Measurements from ENCODE around the gene COLEC12. TPM values are rescaled to one million over a fixed set of nuclear protein-coding genes. Genes with fewer than 3 reads are reported as not detected.

The COLEC12 gene
- total RNA-seq: 8.3 TPM
- long read RNA-seq, full-length matches to known transcripts: 14 of 18 reads
- long read RNA-seq, partial matches to known transcripts: 3 of 18 reads
- long read RNA-seq, other reads (novel, unspliced or antisense): 1 of 18 reads

DNA sequence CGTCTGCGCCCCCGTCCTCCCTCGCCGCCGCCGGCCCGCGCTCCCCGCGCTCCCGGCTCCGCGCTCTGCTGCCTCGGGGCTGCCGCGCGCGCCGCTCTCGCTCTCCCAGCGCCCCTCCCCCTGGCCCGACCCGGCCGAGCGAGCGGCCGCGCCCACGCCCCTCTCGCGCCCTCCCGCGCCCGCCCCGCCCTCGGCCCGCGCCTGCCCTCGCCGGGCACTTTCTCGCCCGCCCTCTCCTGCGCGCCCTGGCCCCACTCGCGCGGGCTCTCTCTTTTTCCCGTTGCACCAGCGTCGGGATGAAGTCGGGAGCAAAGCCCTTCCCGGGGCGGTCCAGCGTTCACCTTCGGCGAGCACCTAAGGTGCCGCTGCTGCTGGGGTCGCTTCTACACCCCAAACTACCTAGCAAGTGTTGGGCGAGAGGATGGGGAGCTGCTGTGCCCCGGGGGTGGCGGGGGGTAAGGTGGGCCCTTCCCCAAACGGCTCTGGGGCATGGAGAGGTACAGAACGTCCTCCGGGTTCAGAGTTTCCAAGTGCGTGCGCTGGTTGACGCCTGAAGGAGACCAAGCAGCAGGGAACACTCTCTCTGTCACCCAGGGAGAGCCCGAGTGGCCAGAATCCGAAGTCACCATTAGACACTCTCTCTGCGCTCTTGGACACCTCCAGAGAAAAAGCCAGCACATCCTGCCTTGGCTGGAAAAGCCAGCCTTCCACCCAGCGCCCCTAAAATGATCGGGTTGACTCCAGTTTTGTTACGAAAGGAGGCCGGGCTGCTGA is at the start of gene COLEC12:
Gene COLEC12 (minus strand): TSS at position 70 of the 774 bp plus-strand sequence. CDS start 187 bp downstream, outside the sequence.
- intact Hi-C loops (cut with micrococcal nuclease): no loop called here
- DNase-seq (peak; percentile 76), ATAC-seq (peak; percentile 82)

DNA sequence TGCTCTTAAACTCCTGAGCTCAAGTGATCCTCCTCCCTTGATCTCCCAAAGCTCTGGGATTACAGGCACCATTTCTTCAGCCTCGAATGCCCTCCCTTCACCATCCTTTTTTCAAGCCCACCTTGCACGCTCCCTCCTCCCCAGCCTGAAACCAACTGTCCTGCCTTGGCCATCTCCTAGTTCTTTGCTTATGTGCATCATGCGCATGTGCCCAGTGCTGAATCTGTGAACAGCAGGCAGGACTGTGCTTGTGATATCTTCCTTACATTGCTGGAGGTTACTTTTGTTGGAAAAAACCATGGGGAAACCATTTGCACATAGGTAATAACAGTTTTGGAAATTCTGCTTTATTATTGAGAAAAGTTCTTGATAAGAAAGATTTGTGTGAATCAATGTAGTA is 49.5 kb upstream of the COLEC12 start:
- no peak for DNase-seq
- no peak for ATAC-seq

GRCh38 chr18:543447-544078 is 43.1 kb upstream of the COLEC12 start:
- intact Hi-C loops (cut with micrococcal nuclease): no loop called here
- no peak for DNase-seq
- no peak for ATAC-seq

More for the DNA sequence above, 49.5 kb upstream of the COLEC12 start:
- intact Hi-C loops (cut with micrococcal nuclease): no loop called here

DNA sequence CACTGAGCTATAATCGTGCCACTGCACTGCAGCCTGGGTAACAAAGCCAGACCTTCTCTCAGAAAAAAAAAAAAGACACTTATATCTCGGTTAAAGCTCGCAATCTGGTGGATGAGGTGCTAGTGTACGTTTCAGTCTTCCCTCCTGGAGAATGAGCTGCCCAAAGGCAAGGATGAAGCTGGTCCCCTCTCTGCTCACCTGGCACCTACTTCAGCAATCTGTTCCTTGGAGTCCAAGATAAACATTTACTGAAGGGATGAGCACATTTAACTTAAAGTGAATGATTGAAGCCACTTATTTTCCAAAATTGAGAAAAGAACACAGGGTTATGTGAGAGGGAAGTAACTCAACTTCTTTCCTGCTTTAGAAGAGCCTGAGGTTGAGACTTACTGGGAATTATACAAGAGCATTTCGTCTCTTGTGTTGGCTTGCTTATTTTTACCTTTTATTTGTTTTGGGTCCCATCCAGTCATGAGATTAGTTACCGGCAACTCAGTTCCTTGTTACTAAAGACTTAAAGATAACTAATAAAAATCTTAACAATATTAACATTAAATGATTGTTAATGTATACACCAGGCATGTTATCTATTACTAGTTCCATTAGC is 33.6 kb upstream of the COLEC12 start:
- intact Hi-C loops (cut with micrococcal nuclease): no loop called here
- DNase-seq: no peak
- no peak for ATAC-seq

- DNase-seq (no peak), ATAC-seq (no peak)
- intact Hi-C loops (cut with micrococcal nuclease): no loop called here
Observed at GRCh38 chr18:532632-533031, 32.1 kb upstream of the COLEC12 start.

GRCh38 chr18:532018-532417 is 31.5 kb upstream of the COLEC12 start:
- DNase-seq: no peak
- intact Hi-C loops (cut with micrococcal nuclease): no loop called here
- ATAC-seq: no peak

DNA sequence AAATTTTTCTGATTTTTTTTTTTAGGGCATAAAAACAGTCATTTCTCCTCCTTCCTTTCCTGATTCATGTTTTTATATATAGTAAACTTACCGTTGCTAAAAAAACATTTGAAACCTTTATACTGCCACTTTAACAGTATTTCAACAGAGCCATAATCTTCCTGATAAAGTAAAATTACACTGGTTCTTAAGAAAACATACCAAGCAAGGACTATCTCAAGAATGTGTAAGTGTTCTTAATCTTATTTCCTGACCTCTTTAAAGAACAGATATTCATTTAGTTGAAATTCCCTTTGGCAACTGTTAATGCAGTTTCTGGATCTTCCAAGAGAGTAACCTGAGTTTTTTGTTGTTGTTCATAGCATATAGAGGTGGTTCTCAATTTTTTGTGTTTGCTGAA is 26.6 kb upstream of the COLEC12 start:
- ATAC-seq: no peak
- intact Hi-C loops (cut with micrococcal nuclease): no loop called here
- DNase-seq: no peak

- ATAC-seq (no peak), DNase-seq (no peak)
- intact Hi-C loops (cut with micrococcal nuclease): no loop called here
Observed at GRCh38 chr18:526681-527080, 26.2 kb upstream of the COLEC12 start.

GRCh38 chr18:525036-525797 is 24.7 kb upstream of the COLEC12 start:
- ATAC-seq (no peak), DNase-seq (no peak)
- intact Hi-C loops (cut with micrococcal nuclease): no loop called here

- no peak for DNase-seq
- intact Hi-C loops (cut with micrococcal nuclease): no loop called here
- ATAC-seq: no peak
Observed at GRCh38 chr18:524466-524865, 24.0 kb upstream of the COLEC12 start.

GRCh38 chr18:523561-523960 is 23.1 kb upstream of the COLEC12 start:
- intact Hi-C loops (cut with micrococcal nuclease): no loop called here
- DNase-seq (no peak), ATAC-seq (no peak)

- intact Hi-C loops (cut with micrococcal nuclease): no loop called here
- DNase-seq (peak; percentile 75), ATAC-seq (peak; percentile 95)
Observed at GRCh38 chr18:519019-519879, 18.7 kb upstream of the COLEC12 start.

DNA sequence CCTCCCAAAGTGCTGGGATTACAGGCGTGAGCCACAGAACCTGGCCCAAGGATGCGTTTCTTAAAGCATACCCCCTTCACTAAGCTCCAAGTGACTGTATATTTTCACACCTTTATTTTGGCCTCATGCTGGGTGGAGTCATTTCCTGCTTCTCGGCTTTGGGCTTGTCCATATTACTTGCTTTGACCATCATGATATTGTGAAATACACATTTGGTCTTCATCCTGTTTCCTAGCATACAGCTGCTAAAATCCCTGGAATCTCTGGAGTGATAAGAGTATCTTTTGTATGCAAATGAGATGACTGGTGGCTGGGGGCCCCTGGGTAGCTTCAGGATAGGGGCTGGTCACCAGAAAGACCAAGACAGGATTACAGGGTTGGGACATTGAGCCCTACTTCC is 17.6 kb upstream of the COLEC12 start:
- intact Hi-C loops (cut with micrococcal nuclease): no loop called here
- no peak for ATAC-seq

DNA sequence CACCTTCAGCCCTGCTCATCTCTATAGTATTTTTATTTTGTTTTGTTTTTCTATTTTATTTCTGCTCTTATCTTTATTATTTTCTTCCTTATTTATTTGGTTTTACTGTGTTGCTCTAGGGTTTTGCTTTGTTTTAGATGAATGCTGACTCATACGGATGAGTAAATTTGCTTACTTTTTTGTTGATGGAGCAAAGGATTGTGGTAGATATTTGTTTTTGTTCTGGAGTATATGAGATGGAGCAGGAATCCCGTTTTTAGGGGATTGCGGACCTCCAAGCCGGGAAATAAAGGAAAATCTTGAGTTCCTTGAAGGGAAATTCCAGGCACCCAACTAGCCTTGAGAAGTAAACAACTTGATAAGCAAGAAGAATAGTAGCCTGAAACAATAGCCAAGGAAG is 15.3 kb upstream of the COLEC12 start:
- ATAC-seq (no peak), DNase-seq (no peak)
- intact Hi-C loops (cut with micrococcal nuclease): no loop called here

More for the DNA sequence above, 17.6 kb upstream of the COLEC12 start:
- DNase-seq: no peak

DNA sequence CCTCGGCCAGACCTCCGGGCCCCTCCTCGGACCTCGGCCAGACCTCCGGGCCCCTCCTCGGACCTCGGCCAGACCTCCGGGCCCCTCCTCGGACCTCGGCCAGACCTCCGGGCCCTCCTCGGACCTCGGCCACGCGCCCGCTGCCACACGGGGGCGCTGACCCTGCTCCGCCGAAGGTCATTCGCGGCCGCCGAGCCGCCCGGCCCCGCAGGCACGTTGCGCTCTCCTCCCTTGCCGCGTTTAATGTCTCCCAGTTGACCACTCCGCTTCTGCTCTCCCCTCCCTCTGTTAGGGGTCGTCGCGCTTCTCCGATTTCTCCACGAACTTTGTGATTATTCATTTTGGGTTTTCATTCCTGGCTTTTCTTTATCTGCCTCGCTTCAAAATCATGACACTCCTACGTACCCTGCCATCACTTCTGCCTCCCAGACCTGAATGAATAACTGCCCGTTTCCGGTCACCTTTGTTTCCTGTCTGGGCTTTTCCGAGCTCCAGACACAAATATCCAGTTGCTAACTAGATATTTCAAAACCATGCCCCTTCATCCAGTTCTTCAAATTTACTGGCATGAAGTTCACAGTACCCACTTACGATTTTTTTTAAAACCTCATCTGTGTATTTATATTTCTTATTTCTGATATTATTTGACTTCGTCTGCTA is 14.8 kb upstream of the COLEC12 start:
- DNase-seq (no peak), ATAC-seq (no peak)
- intact Hi-C loops (cut with micrococcal nuclease): no loop called here

DNA sequence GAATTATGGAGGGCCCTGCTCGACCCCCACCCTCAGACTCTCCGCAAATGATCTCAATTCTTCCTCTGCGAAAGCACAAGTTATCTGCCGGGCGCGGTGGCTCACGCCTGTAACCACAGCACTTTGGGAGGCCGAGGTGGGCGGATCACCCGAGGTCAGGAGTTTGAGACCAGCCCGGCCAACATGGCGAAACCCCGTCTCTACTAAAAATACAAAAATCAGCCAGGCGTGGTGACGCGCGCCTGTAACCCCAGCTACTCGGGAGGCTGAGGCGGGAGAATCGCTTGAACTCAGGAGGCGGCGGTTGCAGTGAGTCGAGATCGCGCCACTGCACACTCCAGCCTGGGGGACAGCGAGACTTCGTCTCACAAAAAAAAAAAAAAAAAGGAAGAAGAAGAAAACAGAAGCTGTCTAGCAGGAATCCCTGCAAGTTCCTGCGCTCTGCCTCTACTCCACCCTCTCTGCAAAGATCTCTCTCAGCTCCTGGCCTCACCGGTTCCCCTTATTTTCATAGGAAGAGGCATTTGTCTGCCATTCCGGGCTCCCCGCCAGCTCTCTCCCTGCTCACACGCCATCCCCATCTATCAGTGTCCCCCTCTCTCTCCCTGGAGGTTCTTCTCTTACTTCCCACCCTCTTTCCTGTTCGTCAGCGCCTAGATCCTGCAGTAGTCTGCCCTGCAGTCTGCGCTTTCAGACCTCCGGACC is 13.5 kb upstream of the COLEC12 start:
- ATAC-seq (no peak), DNase-seq (peak; percentile 32)
- intact Hi-C loops (cut with micrococcal nuclease): no loop called here

DNA sequence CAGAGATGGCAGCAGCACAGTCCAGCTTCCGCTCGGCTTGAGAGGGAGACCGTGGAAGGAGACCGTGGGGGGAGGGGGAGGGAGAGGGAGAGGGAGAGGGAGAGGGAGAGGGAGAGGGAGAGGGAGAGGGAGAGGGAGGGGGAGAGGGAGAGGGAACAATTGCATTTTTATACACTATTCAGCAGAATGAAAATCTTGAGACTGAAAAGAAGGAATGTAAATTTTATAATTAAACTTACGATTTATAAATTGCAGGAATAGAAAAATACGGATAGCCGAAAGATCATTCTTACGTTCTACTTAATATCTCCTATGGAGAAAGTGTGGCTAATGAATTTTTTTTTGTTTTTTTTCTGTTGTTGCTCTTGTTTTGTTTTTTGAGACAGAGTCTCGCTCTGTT is 12.5 kb upstream of the COLEC12 start:
- ATAC-seq: no peak
- DNase-seq: no peak
- intact Hi-C loops (cut with micrococcal nuclease): no loop called here

DNA sequence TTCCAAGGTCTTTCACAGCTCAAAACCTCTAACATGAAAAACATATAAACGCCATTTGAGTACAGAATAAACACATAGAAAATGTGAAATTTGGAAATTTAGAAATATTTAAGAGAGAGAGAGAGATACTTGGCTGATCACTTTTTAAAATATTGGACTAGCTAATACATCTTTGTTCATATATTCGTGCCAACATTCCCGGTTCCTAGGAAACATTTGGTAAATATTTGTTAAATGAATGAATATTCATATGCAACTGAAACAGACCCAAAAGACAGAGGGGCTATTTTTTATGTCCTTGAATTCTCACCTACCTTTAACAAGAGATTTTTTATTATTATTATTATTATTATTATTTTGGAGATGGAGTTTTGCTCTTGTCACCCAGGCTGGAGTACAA is 8.3 kb upstream of the COLEC12 start:
- DNase-seq (no peak), ATAC-seq (no peak)
- intact Hi-C loops (cut with micrococcal nuclease): no loop called here

Data from left ventricle myocardium superior (tissue), 1 donor.